Activated CD8-positive, alpha-beta memory T cell treated with anti-CD3 and anti-CD28 coated beads for 24 hours (primary cell): ENCODE results near the gene LYSET.
"Not testable (repeated sequence)": the region's sequence is repeated elsewhere in the genome, so short reads cannot be mapped to it uniquely, and the experiment has no call there.

Source experiments
- DNase-seq: peaks from one replicate; pipeline ENCODE4 v3.0.0-alpha.2; 2020

The LYSET gene, protein sequence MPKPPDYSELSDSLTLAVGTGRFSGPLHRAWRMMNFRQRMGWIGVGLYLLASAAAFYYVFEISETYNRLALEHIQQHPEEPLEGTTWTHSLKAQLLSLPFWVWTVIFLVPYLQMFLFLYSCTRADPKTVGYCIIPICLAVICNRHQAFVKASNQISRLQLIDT

DNA sequence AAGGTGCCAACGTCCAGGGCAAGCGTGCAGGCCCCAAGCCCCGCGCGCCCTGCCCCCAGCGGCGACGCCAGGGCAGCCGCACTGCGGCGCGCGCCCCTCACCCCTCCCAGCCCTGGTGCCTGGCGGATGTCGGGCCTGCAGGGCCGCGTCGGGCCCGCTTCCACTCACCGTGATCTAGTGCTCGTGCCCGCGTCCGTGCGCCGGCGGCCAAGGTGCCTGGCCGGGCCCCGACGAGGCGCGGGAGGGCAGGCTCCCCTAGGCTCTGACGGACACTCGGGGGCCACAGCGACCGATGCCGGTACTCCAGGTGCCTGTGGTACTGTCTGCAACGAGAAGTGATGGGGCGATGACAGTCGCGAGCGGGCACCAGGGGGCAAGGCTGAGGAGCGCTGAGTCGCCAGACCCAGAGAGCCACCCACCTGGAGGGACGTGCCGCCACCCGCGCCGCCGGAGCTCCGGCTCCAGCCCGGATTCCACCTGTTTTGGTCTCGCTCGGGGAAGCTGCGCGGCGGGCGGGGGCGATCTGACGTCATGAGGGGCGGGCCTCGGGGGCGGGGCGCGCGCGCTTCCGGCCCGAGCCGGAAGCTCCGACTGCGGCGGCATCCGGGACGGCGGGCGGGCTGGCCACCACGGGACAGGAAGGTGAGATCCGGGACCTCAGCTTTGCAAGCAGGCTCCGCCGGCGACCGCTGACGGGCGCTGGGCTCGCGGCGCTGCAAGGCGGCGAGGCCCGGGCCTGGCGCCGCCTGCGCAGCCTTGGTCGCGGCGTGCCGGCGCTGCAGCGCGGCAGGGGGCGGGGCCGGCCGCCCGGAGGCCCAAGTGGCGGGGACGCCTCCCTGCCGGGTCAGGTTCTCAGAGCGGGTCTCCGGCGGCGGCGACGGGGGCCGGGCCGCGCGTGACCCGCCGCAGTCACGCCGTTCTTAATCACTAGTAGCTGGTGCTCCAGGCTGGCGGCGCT, at the start of gene LYSET, which contains the start of gene MOAP1:
Gene LYSET (plus strand): TSS at position 927 of the 958 bp plus-strand sequence. CDS start 89 bp downstream, outside the sequence.
Gene MOAP1 (minus strand): TSS at position 507 of the 958 bp plus-strand sequence. CDS start 655 bp downstream, outside the sequence.
- DNase-seq, result peak; percentile 95

DNA sequence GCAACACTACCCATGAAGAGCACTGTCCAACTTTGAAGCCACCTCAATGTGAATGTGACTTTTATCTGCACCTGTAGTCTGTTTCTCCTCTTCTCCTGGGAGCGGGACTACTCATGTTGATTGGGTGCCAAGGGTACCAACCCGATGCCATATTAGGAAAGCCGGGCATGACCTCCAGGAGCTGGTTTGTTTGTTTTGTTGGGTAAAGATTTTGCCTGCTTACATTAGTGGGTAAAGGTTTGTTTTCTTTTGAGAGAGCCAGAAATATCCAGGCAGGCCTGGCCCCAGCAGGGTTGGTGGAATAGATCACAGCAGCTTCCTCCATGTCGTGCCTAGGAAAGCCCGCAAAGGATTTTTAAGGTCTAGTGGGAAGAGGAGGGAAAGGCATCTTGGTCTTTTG, 49.7 kb upstream of the LYSET start:
- DNase-seq, result no peak

DNA sequence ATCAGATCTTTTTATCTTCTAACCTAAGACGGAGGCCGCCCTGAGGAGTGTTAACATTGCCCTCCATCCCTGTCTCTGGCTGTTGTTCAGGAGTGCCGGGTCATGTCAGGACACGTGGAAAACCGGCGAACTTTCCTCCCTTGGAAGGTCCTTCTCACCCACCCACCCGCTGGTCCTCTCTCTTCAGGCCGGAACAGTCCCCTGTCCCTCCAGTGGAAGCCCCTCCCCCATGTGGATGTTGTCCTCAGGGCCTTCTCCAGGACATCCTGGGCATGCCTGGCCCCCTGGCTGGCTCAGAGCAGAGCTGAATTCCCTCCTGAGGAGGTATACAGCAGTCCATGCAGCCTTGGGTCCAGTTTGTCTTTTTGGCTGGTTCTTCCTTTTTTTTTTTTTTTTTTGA, 49.1 kb upstream of the LYSET start:
- no peak for DNase-seq

DNA sequence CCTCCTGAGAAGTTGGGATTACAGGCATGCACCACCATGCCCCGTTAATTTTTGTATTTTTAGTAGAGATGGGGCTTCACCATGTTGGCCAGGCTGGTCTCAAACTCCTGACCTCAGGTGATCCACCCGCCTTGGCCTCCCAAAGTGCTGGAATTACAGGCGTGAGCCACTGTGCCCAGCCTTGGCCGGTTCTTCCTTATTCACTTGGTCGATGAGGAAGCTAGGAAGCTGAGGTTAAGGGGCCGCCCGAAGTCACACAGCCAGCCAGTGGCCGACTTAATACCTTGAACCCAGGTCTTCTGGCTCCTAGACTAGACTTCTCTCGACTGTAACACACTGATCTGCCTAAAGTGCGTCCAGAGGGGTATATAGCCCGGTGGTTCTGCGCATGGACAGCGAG, 48.6 kb upstream of the LYSET start:
- DNase-seq, result not testable (repeated sequence)

DNA sequence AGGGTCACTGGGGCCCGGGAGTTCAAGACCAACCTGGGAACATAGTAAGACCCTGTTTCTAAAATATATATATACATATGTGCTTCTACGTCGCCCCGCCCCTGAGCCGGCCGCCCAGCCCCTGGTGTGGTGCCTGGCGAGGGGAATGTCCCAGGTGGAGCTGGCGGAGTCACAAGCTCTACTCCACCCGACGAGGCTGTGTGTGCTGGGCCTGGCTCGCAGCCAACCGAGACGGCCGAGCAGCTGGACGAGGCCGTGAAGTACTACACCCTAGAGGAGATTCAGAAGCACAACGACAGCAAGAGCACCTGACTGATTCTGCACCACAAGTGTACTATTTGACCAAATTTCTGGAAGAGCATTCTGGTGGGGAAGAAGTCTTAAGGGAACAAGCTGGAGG, 47.3 kb upstream of the LYSET start:
- DNase-seq, result no peak

DNA sequence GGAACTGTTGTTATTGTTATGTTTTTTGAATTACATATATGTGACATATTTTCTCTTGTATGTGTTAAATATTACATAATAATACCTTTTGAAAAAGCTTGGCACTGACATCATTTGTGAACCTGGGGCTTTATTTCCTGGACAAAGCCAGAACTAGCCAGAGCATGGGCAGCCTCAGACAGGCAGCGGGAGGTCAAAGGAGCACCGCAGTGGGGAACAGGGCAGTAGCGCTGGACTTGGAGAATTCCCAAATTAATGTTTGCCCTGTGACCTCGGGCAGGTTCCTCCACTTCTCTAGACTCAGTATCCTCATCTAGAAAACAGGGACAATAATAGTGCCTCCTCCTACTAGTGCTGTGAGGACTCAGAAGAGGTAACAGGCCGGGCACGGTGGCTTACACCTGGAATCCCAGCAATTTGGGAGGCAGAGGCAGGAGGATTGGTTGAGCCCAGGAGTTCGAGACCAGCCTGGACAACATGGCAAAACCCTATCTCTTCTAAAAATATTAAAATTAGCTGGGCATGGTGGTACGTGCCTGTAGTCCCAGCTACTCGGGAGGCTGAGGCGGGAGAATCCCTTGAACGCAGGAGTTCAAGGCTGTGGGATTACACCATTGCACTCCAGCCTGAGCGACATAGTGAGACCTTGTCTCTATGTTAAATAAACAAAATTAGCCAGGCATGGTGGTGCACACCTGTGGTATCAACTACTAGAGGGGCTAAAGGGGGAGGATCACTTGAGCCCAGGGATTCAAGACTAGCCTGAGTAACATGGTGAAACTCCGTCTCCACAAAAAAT, 42.1 kb upstream of the LYSET start:
- no peak for DNase-seq

DNA sequence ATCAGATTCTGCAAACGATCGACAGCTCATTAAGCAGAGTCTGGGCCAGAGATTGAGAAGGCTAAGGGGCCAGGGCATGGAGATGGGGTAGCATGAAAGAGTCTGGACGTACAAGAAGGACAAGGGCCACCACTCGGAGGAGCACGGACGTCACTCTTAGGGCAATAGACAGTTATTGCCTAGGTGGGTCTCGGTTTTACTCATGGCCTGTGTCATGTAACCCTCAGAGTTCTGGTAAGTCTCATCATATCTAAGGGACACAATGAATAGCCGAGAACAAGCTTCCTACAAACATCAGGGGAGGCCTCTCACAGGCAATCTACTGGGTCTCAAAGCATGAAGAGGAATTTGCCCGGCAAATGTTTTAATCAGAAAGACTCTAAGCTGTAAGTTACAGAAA, 39.0 kb upstream of the LYSET start:
- DNase-seq, result no peak

DNA sequence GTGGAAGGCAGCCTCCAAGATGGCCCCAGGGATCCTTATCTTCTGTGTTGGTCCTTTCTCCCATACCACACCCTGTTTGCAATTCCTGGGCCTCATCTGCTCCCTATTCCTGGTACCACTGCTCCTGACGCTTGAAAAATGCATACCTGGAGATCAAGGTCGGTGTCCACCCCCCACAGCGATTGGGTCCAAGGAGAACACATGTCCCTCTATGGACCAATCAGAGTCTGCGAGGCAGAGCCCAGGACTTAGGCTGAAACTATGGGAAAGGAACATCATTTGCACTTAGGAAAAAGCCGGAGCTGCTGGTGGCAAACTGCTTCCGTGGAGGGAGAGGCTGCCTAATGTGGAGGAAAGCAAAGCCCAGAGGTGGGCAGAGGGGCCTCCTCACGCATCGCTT, 36.1 kb upstream of the LYSET start:
- DNase-seq, result no peak

DNA sequence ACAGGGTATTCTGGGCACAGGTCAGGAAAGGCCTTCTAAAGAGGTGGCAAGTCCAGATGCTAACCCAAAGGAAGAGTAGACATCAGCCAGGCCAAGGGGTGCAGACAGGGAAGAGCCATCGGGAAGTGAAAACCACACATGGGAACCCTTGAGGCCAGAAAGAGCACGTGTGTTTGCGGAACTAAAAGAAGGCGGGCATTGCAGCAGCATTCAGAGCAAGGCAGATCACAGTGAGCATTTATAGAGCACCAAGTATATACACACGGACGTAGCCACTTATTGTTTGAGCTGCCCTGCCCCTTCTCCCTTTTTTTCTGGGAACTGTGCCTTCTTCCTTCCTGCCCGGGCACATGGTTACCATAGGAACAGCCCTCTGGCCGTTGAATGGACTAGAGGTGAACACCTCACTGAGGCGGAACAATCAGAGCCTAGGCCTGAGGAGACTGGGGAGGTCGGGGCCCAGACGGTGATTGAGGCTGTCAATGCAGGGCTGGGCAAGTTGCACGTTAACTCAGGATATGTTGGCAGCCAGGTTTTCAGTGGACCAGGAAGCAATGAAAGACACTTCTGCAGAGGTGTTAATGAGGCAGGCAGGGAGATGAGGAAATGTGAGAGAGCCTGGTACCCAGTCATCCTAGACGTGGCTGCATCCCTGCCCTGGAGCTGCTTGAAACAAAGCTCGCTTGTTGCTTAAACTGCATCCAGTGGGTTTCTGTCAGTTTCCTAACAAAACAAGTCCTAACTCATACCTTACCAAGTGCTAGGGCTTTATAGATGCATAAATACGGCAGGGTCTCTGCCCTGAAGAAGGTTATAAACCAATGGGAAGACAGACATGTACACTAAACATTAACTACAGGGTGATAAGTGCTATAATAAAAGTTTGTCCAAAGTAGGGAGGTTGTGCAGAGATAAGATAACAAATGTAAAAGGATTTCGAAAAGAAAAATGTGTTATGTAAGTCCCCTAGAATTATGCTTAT, 34.6 kb upstream of the LYSET start:
- no peak for DNase-seq

DNA sequence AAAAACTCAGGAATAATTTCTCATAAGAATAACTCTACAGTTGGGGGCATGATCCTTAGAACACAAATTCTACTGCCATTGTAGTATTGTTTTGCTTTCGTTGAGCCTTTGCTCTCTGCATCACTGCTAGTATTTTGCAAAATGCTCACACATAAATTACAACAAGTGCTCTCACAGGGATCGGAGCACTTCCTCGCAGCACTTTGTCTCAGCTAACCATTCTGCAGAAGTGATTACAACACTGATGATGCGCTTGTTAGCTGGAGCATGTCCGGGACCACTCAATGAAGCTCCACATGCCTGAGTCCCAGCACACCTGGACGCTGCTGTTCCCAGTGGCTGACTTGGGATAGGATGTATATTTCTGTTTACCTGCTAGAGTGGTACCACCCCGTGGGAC, 32.0 kb upstream of the LYSET start:
- no peak for DNase-seq

DNA sequence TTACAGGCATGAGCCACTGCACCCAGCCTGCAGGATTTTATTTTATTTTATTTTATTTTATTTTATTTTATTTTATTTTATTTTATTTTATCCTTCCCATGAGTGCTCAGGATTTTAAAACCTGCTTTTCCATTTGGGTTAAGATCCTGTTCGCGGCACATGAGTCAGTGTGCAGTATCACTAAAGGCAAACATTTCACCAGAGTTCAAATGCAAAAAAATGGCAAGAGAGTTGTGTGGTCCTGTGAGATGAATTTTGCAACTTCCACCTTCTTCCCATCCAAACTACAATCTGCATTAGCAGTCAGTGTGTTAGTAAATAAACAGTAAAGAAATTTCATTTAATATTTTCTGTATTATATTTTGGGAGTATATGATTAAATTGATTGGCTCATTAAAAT, 29.4 kb upstream of the LYSET start:
- DNase-seq, result no peak

DNA sequence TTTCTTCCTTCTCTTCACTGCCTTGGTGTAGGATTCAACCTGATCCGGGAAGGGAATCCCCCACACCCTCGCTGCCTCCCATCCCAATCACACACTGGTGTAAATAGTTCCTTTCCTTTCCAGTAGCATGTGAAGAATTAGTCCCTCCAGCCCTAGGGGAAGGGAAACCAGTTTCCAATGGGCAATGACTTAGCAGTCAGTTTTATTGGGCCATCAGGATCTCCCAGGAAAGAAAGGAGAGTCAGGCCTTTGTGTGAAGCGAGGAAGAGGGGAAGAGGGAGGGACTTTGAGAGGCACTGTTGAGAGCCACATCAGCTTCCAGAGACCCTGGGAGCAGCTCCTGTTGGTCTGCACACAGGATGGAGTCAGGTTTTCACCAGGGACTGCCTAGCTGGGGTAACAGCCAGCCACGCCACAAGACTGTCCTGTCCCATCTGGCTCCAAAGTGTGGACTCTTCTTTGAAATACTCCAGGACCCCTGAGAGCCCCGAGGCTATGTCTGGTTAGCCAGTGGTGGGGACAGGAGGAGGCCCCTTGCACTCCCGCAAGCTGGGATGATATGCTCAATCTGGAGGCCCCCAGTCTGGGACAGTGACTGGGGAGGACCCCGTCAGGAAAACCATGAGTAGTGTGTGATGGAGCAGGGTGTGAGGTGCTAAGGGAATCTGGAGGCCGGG, 28.3 kb upstream of the LYSET start:
- no peak for DNase-seq

DNA sequence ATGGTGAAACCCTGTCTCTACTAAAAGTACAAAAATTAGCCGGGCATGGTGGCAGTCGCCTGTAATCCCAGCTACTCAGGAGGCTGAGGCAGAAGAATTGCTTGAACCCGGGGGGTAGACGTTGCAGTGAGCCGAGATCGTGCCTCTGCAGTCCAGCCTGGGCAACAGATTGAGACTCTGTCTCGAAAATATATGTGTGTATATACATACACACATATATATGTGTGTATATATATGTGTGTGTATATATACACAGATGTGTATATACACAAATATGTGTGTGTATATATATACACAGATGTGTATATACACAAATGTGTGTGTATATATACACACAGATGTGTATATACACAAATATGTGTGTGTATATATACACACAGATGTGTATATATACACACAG, 26.8 kb upstream of the LYSET start:
- not testable (repeated sequence) for DNase-seq

DNA sequence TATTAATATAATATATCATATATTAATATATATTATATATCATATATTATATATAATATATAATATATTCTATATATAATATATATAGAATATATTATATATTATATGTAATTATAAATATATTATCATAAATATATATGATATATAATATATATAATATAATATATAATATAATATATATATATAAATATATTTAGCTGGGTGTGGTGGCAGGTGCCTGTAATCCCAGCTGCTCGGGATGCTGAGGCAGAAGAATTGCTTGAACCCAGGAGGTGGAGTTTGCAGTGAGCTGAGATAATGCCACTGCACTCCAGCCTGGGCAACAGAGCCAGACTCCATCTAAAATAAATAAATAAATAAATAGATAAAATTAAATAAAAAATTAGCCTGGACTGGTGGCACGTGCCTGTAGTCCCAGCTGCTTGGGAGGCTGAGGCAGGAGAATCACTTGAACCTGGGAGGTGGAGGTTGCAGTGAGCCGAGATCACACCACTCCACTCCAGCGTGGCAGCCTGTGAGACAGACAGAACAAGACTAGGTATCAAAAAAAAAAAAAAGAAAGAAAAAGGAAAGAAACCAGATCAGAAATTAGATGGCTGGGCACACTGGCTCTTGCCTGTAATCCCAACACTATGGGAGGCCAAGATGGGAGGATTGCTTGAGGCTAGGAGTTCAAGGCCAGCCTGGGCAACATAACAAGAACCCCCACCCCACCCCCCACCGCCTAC, 25.3 kb upstream of the LYSET start:
- not testable (repeated sequence) for DNase-seq

DNA sequence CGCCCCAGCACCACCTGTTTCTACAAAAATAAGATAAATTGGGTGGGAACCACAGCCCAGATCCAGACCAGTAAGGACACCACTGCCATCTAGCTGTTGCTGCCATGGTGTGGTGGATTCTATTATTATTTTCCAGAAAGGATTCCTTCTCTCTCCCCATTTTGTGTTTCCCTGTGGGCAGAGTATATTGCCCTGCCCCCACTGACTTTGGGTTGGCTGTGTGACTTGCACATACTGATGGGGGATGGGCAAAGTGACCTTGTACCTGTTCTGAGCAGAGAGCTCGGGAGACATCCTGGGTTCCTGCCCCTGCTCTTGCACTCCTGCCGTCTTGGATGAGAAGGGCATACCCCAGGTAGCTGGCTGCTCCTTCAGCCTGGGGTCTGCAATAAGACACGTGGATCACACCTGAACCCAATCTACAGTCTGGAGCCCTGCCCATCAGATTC, 24.7 kb upstream of the LYSET start:
- no peak for DNase-seq

DNA sequence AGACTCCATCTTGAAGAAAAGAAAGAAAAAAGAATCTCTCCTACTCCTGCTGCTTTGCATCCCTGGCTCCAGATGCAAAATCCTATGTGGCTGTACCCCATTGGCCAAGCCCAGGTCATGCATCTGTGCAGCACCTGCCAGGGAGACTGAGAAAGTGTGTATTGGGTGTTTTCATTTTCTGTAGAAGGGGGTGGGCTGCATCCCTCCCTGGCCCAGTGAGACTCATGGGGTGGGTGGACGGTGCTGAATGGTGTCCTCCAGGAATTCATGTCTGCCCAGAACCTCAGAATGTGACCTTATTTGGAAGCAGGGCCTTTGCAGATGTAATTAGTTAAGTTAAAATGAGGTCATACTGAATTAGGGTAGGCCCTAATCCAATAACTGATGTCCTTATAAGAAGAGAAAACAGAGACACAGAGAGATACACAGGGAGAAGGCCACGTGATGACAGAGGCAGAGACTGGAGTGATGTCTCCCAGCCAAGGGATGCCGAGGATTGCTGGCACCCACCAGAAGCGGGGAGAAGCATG, 23.6 kb upstream of the LYSET start:
- no peak for DNase-seq

DNA sequence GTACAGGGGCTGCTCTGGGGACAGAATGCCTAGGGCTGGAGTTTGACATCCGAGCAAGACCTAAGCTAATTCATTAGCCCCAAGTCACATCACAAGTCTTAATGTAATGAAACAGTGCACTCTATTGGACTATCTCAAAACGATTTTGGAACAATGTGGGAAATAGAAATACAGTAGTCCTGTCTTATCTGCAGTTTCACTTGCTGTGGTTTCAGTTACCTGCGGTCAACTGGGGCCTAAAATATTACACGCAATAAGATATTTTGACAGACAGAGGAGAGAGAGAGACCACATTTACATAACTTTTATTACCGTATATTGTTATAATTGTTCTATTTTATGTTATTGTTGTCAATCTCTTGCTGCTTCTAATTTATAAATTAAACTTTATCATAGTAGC, 21.6 kb upstream of the LYSET start:
- DNase-seq, result no peak

DNA sequence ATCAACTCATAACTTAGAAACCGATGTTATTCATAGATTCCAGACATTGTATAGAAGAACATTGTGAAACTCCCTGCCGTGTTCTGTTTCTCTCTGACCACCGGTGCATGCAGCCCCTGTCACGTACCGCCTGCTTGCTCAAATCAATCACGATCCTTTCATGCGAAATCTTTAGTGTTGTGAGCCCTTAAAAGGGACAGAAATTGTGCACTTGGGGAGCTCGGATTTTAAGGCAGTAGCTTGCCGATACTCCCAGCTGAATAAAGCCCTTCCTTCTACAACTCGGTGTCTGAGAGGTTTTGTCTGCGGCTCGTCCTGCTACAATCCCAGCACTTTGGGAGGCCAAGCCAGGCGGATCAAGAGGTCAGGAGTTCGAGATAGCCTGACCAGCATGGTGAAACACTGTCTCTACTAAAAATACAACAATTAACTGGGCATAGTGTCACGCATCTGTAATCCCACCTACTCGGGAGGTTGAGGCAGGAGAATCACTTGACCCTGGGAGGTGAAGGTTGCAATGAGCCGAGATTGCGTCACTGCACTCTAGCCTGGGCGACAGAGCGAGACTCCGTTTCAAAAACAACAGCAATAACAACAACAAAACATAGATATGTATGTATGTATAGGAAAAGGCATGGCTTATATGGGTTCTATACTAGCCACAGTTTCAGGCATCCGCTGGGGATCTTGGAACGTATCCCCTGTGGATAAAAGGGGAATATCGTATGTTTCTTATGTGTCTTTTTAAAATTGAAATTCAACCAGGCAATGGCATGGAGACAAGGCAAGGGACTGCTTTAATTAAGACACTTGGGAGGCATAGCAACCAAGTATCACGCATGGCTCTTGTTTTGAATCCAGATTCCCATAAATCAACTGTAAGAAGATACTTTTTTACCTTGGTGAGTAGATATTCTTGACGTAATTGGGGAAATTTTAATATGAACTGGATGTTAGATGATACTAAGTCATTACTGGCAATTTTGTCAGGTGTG, 19.5 kb upstream of the LYSET start:
- DNase-seq, result not testable (repeated sequence)

DNA sequence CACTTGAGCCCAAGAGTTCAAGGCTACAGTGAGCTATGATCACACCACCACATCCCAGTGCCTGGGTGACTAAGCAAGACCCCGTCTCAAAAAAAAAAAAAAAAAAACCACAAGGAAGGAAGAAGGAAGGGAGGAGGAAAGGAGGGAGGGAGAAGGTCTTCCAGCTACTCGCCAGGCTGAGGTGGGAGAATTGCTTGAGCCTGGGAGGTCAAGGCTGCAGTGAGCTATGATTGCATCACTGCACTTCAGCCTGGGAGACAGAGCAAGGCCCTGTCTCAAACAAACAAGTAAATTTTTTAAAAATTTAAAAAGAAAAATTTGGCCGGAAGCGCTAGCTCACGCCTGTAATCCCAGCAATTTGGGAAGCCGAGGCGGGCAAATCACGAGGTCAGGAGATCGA, 16.5 kb upstream of the LYSET start:
- DNase-seq, result not testable (repeated sequence)
